GM12872 (cell line): ENCODE measurements around the gene DGKZ.

Experiments
- CTCF ChIP-seq: IDR thresholded peaks from 3 replicates; pipeline ENCODE4 v1.5.1; 2011; ENCODE audit warnings: low read depth, mild to moderate bottlenecking, low read length, moderate library complexity; ENCODE audit not compliant: insufficient read depth

The DGKZ gene

DNA sequence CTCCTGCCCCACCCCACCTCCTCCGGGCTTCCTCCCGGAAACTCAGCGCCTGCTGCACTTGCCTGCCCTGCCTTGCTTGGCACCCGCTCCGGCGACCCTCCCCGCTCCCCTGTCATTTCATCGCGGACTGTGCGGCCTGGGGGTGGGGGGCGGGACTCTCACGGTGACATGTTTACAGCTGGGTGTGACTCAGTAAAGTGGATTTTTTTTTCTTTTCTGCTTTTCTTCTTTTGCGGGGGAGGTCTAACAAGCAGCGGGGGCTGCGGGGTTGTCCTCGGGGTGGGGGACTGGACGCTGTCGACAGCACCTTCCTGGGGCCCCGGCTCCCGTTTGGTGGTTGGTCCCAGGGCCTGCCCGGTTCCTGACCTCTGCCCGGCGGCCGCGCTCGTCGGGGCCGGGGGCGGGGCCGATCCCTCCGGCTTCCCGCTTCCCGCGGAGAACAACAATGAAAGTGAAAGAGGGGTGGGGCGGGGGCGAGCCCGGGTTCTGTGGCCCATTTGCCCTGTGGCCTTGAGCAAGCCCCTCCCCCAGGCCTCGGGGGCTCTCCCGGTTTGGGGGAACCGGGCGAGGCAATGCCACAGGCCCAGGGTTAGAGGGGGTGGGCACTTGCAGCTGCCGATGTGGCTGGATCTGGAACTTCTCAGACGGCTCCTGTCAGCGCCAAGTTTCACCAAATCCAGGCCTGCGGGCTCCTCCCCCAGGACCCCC, 33.2 kb downstream of the DGKZ start:
- no peak for TF ChIP-seq CTCF

DNA sequence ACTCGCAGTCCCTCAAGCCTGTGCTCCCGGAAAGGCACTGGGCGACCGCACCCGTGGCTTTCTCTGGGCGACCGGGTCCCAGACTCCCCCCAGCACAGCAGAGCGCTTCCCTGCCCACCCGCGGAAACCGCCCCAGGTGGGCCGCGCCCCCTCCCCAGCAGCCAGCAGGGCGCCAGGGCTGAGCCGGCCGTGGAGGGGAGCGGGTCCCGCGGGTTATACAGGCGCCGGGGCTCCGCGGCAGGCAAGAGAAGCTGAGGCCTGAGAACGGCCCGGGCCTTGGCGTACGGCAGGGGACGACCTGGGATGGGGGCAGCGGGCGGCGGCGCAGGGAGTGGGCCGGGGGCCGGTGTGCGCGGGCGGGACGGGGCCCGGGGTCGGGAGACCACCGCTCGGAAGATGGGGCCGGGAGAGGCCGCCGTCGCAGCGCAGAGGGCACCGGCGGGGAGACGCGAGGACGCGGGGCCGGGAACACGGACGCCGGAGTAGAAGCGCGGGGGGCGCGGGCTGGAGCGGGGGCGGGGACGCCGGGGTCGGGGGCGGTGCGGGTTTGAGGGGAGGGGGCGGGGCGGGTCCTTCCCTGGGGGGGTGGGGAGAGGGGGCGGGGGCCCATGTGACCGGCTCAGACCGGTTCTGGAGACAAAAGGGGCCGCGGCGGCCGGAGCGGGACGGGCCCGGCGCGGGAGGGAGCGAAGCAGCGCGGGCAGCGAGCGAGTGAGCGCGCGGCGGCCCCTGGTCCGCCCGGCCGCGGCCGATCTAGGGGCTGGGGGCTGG, 34.0 kb downstream of the DGKZ start, which contains the start of gene MDK:
Gene MDK (plus strand): TSS at position 622 of the 771 bp plus-strand sequence. CDS start 389 bp downstream, outside the sequence.
- TF ChIP-seq CTCF, result no peak

DNA sequence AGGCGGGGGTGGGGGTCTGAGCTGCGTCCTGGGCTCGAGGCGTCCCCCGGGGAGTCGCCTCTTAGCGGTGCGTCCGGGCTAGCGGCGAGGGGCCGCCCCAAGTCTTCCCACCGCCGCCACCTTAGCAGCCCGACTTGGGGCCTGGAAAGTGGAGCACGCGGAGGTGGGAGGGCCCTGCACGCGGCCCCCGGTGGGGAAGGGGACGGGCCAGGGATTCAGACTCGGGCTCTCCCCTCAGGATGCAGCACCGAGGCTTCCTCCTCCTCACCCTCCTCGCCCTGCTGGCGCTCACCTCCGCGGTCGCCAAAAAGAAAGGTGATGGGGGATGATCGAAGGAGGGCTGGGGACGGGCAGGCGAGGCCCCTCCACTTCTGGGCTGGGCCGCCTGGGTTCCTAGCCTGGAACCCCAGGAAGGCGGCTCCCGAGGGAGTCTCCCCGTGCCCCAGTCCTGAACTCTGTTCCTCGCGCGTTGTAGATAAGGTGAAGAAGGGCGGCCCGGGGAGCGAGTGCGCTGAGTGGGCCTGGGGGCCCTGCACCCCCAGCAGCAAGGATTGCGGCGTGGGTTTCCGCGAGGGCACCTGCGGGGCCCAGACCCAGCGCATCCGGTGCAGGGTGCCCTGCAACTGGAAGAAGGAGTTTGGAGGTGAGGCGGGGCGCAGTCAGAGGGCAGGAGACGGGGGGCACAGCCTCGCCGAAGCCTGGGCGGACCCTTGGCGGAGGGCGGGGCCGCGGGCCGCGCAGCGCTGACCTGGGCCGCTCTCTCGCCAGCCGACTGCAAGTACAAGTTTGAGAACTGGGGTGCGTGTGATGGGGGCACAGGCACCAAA, 34.8 kb downstream of the DGKZ start:
- no peak for TF ChIP-seq CTCF

GRCh38 chr11:46382646-46383403, 35.6 kb downstream of the DGKZ start:
- peak; percentile 46; the same call in 2 of the 3 replicates for TF ChIP-seq CTCF

- TF ChIP-seq CTCF, result no peak
Observed at GRCh38 chr11:46383404-46383758, 36.1 kb downstream of the DGKZ start.

GRCh38 chr11:46383974-46384701, 36.9 kb downstream of the DGKZ start:
- no peak for TF ChIP-seq CTCF
